Left ventricle myocardium inferior (tissue), 1 donor: Measurements from ENCODE around the gene OTULINL. TPM values are rescaled to one million over a fixed set of nuclear protein-coding genes. Genes with fewer than 3 reads are reported as not detected.

ENCODE experiments used
- DNase-seq: peaks from one replicate; pipeline ENCODE4 v3.0.0-alpha.2; 2020
- H3K27ac ChIP-seq: fragments of 200-600 bp; replicated peaks from 2 replicates; pipeline ENCODE4 v1.8.0; 2021
- H3K27me3 ChIP-seq: fragments of 200-600 bp; 2 replicates; pipeline ENCODE4 v1.8.0; 2021; ENCODE audit warnings: low read depth
- H3K36me3 ChIP-seq: fragments of 200-600 bp; 2 replicates; pipeline ENCODE4 v1.8.0; 2021
- H3K4me1 ChIP-seq: fragments of 200-600 bp; 2 replicates; pipeline ENCODE4 v1.8.0; 2021
- H3K4me3 ChIP-seq: fragments of 200-600 bp; 2 replicates; pipeline ENCODE4 v1.8.0; 2021; ENCODE audit warnings: mild to moderate bottlenecking, moderate library complexity
- H3K9me3 ChIP-seq: fragments of 200-600 bp; replicated peaks from 2 replicates; pipeline ENCODE4 v1.8.0; 2021
- intact Hi-C: fragments of 100-400 bp; cut with micrococcal nuclease; formaldehyde crosslinking; loops from one replicate; pipeline ENCODE4 v1.11.0; 2022
- total RNA-seq: library from RNA; stranded (reverse); fragmentation: NEBNext Ultra II Directional; extraction: Animal tissue kit (Norgen Biotek cat#: 25700); gene quantifications from one replicate; pipeline ENCODE4 v1.2.1, GENCODE V29; 2021
- TF ChIP-seq, protein P1 (sequence below): fragments of 200-600 bp; IDR thresholded peaks from 2 replicates; pipeline ENCODE4 v1.8.0; 2021; ENCODE audit warnings: antibody characterized with exemption, mild to moderate bottlenecking, borderline replicate concordance
- donor health status: DM: no; HTN: yes; CAD: no; lungs with severe emphysema.

The OTULINL gene
- total RNA-seq, 1 donor from 2014 or later, result 3.8 TPM

DNA sequence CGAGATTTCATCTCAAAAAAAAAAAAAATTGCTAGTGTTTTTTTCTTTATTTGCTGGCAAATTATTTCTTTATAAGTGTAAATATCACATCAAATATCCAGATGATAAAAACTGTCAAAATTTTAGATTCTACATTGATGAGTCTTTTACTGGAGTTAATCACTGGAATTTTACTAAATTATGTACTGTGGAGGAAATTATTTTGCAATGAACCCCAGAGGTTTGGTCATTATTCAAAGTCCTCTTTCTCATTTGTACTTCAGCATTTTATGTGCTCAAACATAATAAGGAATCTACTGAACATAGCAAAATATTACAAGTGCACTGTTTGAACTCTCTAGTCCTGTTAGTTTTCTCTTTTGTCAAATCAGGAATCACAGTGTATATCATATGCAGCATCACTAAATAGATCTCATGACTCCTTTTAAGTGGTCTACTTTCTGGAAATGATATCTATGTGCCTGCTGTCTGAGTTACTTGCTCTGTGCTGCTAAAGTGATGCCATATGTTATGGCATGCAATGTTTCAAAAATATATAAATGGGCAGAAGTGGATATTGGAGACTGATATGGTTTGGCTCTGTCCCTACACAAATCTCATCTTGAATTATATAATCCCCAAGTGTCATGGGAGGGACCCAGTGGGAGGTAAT is 18.0 kb downstream of the OTULINL start:
- H3K4me3 ChIP-seq, result no peak overlapping the region
- no peaks in the 10 kb centered on the region for H3K9me3 ChIP-seq
- H3K27me3 ChIP-seq, result peaks cover 3% of the 10 kb centered on the region
- no peaks in the 10 kb centered on the region for H3K36me3 ChIP-seq
- H3K27ac ChIP-seq, result no peak overlapping the region
- peaks cover 8% of the 10 kb centered on the region for H3K4me1 ChIP-seq
- TF ChIP-seq, protein P1, sequence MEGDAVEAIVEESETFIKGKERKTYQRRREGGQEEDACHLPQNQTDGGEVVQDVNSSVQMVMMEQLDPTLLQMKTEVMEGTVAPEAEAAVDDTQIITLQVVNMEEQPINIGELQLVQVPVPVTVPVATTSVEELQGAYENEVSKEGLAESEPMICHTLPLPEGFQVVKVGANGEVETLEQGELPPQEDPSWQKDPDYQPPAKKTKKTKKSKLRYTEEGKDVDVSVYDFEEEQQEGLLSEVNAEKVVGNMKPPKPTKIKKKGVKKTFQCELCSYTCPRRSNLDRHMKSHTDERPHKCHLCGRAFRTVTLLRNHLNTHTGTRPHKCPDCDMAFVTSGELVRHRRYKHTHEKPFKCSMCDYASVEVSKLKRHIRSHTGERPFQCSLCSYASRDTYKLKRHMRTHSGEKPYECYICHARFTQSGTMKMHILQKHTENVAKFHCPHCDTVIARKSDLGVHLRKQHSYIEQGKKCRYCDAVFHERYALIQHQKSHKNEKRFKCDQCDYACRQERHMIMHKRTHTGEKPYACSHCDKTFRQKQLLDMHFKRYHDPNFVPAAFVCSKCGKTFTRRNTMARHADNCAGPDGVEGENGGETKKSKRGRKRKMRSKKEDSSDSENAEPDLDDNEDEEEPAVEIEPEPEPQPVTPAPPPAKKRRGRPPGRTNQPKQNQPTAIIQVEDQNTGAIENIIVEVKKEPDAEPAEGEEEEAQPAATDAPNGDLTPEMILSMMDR, result no peak
- intact Hi-C loops, result no loop called here
- no peak for DNase-seq

DNA sequence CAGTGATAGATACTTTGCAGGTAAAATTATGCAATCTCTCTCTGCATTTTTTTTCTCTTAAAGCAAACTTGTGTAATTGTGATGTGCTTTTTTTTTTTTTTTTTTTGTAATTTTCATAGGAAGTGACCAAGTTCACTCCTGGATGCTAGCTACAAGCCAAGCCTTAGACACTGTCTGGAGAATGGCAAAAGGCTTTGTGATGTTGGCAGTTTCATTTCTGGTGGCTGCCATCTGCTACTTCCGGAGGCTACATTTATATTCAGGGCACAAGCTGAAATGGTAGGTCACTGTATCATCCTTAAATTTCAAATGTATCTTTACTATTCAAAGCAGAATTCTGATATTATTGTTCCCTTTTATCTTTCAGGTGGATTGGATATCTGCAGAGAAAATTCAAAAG is 19.3 kb downstream of the OTULINL start:
- H3K36me3 ChIP-seq, result no peaks in the 10 kb centered on the region
- H3K27ac ChIP-seq, result no peak overlapping the region
- no peaks in the 10 kb centered on the region for H3K9me3 ChIP-seq
- H3K4me1 ChIP-seq, result peaks cover 8% of the 10 kb centered on the region
- H3K4me3 ChIP-seq, result no peak overlapping the region
- DNase-seq, result no peak
- TF ChIP-seq, protein P1, result no peak
- peaks cover 3% of the 10 kb centered on the region for H3K27me3 ChIP-seq
- intact Hi-C loops, result no loop called here

DNA sequence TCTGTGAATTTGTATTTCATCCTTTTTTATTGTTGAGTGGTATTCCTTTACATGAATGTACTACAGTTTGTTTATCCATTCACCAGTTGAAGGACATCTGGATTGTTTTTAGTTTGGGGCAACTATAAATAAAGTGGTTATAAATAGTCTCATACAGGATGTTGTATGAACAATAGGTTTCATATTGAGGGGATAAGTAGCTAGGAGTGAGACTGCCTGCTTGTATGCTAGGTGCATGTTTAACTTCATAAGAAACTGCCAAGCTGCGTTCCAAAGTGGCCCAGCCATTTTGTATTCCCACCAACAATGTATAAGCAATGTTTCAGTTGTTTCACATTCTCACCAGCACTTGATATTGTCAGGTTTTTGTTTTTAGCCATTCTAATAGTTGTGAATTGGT is 21.5 kb downstream of the OTULINL start:
- no peaks in the 10 kb centered on the region for H3K27me3 ChIP-seq
- no peak for DNase-seq
- TF ChIP-seq, protein P1, result no peak
- no peak overlapping the region for H3K4me3 ChIP-seq
- H3K36me3 ChIP-seq, result no peaks in the 10 kb centered on the region
- no peak overlapping the region for H3K27ac ChIP-seq
- H3K4me1 ChIP-seq, result peaks cover 8% of the 10 kb centered on the region
- intact Hi-C loops, result no loop called here
- no peaks in the 10 kb centered on the region for H3K9me3 ChIP-seq

DNA sequence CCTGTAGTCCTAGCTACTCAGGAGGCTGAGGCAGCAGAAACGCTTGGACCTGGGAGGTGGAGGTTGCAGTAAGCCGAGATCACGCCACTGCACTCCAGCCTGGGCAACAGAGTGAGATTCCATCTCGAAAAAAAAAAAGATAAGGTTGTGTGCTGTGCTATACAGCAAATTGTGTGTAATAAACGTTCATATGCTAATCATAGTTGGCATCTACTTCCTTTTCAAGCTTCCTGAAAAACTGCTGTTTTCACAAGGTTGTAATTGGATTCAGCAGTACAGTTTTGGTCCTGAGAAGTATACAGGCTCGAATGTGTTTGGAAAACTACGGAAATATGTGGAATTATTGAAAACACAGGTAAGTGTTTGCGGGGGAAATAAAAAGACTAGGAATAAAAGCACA is 25.5 kb downstream of the OTULINL start:
- Histone ChIP-seq H3K27me3 (peaks cover 6% of the 10 kb centered on the region), H3K27ac (no peak overlapping the region)

DNA sequence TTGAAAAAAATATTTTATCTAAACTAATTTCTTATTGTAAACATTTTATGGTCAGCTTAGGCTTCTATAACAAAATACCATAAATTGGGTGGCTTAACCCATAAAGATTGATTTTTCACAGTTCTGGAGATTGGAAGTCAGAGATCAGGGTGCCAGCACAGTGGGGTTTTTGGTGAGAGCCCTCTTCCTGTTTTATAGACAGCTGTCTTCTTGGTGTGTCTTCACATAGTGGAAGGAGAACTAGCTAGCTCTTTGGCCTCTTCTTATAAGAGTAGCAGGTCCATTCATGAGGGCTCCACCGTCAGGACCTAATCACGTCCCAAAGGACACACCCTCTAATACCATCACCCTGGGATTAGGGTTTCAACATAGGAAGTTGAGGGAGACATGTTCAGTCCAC is 26.6 kb downstream of the OTULINL start:
- Histone ChIP-seq H3K9me3 (no peaks in the 10 kb centered on the region), H3K4me1 (peaks cover 2% of the 10 kb centered on the region), H3K36me3 (no peaks in the 10 kb centered on the region), H3K4me3 (no peak overlapping the region), H3K27me3 (peaks cover 6% of the 10 kb centered on the region), H3K27ac (no peak overlapping the region)
- intact Hi-C loops, result no loop called here
- TF ChIP-seq, protein P1, result no peak
- DNase-seq, result no peak

More for the DNA sequence above, 25.5 kb downstream of the OTULINL start:
- Histone ChIP-seq H3K36me3 (no peaks in the 10 kb centered on the region), H3K9me3 (no peaks in the 10 kb centered on the region), H3K4me1 (peaks cover 8% of the 10 kb centered on the region), H3K4me3 (no peak overlapping the region)
- intact Hi-C loops, result no loop called here
- TF ChIP-seq, protein P1, result no peak
- no peak for DNase-seq
